ENCODE measurements around the gene DUSP16.

- no peak for TF ChIP-seq EZH2 (IDR thresholded peaks at IDR 0.05; ENCODE audit: borderline replicate concordance, insufficient read depth, low read length, poor library complexity, severe bottlenecking)
- no peak for TF ChIP-seq CTCF (IDR thresholded peaks at IDR 0.05; ENCODE audit: poor library complexity, severe bottlenecking)
- no peak for TF ChIP-seq MXI1 (conservative IDR thresholded peaks at IDR 0.05; ENCODE audit: poor library complexity, severe bottlenecking)
- TF ChIP-seq POLR2AphosphoS5 (IDR thresholded peaks at IDR 0.05), result no peak
- no peak for TF ChIP-seq SMC3 (conservative IDR thresholded peaks at IDR 0.05; ENCODE audit: poor library complexity)
Observed at GRCh38 chr12:12553208-12553785, 9.4 kb downstream of the DUSP16 start.

Data from neural cell (in vitro differentiated cells).